Cardiac fibroblast (primary cell): ENCODE data around the gene LOXHD1.

Source experiments
- DNase-seq, 2 donors: peaks; one replicate each; pipeline versions ENCODE4 v3.0.0 to v3.0.0-alpha.2; 2010; ENCODE audit warnings: low read depth in 2 of 2
- H3K4me3 ChIP-seq, 2 donors: replicated peaks in 1 of 2; 1 replicate in 1 of 2; 2 replicates in 1 of 2; pipeline ENCODE4 v1.5.1; 2011; ENCODE audit warnings: low read depth in 2 of 2, low read length in 2 of 2, mild to moderate bottlenecking in 2 of 2, moderate library complexity in 1 of 2
- CTCF ChIP-seq: IDR thresholded peaks from one replicate; pipeline ENCODE4 v1.5.1; 2011; ENCODE audit warnings: low read depth, mild to moderate bottlenecking, low read length, inconsistent platforms

The LOXHD1 gene

GRCh38 chr18:46676182-46676835 lies 19.3 kb upstream of the LOXHD1 start:
- H3K4me3 ChIP-seq: no peak overlapping the region
- no peak for DNase-seq
- TF ChIP-seq CTCF: no peak

- no peak overlapping the region for H3K4me3 ChIP-seq
- no peak for DNase-seq
- TF ChIP-seq CTCF: no peak
These were observed 18.1 kb upstream of the LOXHD1 start for GRCh38 chr18:46675112-46675511.

GRCh38 chr18:46672062-46672970 lies 15.3 kb upstream of the LOXHD1 start:
- no peak for DNase-seq
- no peak for TF ChIP-seq CTCF
- H3K4me3 ChIP-seq: no peak overlapping the region

- H3K4me3 ChIP-seq: no peak overlapping the region
- TF ChIP-seq CTCF: no peak
- DNase-seq: no peak
These were observed 11.7 kb upstream of the LOXHD1 start for GRCh38 chr18:46668694-46669093.

GRCh38 chr18:46668135-46668534 lies 11.1 kb upstream of the LOXHD1 start:
- no peak for DNase-seq
- H3K4me3 ChIP-seq: no peak overlapping the region
- no peak for TF ChIP-seq CTCF

- H3K4me3 ChIP-seq: no peak overlapping the region
- DNase-seq: no peak
- no peak for TF ChIP-seq CTCF
These were observed 6.5 kb upstream of the LOXHD1 start for GRCh38 chr18:46663539-46663938.
